Measurements from ENCODE around the gene CCHCR1.

CCHCR1 gene

DNA sequence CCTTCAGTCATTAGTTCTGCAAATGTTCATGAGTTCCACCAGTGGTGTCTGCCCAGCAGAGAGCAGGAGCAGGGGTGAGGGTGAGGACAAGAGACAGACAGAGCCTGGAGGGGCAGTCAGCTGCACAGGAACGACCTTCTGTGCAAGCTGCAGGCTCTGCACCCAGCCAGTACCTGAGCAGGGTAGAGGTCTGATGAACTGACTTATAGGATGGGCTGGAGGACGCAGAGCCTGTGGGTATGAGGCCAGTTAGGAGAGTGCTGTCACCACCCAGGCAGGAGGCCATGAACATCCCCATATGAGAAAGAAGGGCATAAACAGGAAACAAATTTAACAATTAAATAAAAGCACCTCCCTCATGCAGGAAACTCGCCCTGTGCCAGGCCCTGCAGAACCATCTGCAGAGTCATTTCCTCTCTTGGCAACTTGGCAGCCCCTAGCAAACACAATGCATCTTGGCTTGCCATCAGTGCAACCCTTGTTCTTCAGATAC, 63.2 kb downstream of the CCHCR1 start:
- DNase-seq = peak; percentile 22

DNA sequence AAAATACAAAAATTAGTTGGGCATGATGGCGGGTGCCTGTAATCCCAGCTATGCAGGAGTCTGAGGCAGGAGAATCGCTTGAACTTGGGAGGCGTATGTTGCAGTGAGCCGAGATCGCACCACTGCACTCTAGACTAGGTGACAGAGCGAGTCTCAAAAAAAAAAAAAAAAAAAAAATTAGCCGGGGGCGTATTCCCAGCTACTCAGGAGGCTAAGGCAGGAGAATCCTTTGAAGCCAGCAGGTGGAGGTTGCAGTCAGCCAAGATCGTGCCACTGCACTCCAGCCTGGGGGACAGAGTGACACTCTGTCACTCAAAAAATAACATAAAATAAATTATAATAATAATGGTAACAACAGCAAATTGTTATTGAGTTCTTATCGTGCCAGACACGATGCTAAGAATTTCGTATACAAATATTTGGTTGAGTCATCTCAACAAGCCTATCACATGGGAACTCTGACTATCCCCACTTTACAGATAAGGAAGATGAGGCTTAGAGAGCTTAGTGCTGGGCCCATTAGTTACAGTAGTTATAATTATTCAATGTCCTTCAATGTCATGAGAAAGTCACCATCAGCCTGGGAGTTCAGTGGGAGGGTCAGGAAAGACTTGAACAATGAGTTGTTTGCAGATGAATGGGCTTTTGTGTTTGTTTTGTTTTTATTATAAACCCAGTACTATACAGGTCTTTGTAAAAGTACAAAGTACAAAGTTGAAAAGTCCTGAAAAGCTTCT, 64.7 kb downstream of the CCHCR1 start:
- no peak for DNase-seq

All from activated naive CD4-positive, alpha-beta T cell treated with Interleukin-2 at 50 U/mL for 16 hours (primary cell).